Fibroblast of lung (primary cell): Measurements from ENCODE around the gene CASQ1.

Experiments
- EZH2 ChIP-seq: IDR thresholded peaks from 2 replicates; pipeline ENCODE4 v1.5.1; 2012; ENCODE audit warnings: low read length, control low read depth, mild to moderate bottlenecking; ENCODE audit errors: missing control alignments
- TF ChIP-seq, protein P1 (sequence below), 2 donors: IDR thresholded peaks in 1 of 2; conservative IDR thresholded peaks in 1 of 2; 1 replicate in 1 of 2; 2 replicates in 1 of 2; pipeline ENCODE4 v1.5.1; 2011 to 2012; ENCODE audit warnings: low read length in 2 of 2, control low read depth in 1 of 2, inconsistent platforms in 1 of 2, low read depth in 1 of 2, mild to moderate bottlenecking in 1 of 2

DNA sequence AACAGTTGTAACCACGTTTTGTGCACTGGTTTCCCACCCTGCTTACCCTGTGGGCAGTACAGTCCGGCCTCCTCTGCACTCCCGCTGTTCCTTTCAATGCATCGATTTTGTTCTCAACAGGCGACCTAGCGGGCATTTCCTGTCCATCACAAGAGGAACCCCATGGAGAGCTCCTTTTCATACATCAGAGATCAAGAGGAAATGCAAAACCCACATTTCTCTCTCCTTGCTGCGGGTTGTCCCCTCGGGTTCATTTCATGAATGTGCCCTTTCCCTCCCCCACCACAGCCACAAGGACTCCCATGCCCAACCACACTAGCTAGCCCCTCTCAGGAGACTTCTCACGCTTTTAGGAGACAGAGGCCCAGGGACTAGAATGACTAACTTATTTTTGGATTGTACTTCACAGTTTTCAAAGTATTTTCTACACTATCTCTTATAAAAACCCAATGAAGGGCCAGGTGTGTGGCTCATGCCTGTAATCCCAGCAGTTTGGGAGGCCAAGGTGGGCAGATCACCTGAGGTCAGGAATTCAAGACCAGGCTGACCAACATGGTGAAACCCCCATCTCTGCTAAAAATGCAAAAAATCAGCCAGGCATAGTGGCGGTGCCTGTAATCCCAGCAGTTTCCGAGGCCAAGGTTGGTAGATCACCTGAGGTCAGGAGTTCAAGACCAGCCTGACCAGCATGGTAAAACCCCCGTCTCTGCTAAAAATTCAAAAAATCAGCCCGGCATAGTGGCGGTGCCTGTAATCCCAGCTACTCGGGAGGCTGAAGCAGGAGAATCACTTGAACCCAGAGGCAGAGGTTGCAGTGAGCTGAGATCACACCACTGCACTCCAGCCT lies 20.6 kb upstream of the CASQ1 start:
- TF ChIP-seq, protein P1, sequence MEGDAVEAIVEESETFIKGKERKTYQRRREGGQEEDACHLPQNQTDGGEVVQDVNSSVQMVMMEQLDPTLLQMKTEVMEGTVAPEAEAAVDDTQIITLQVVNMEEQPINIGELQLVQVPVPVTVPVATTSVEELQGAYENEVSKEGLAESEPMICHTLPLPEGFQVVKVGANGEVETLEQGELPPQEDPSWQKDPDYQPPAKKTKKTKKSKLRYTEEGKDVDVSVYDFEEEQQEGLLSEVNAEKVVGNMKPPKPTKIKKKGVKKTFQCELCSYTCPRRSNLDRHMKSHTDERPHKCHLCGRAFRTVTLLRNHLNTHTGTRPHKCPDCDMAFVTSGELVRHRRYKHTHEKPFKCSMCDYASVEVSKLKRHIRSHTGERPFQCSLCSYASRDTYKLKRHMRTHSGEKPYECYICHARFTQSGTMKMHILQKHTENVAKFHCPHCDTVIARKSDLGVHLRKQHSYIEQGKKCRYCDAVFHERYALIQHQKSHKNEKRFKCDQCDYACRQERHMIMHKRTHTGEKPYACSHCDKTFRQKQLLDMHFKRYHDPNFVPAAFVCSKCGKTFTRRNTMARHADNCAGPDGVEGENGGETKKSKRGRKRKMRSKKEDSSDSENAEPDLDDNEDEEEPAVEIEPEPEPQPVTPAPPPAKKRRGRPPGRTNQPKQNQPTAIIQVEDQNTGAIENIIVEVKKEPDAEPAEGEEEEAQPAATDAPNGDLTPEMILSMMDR (conservative IDR thresholded peaks at IDR 0.05 in 1 of 2, IDR thresholded peaks at IDR 0.05 in 1 of 2; ENCODE audit: low read depth in 1 of 2, low read length in 2 of 2), result no peak
- TF ChIP-seq EZH2, result no peak
